Measurements from ENCODE around the gene SSMEM1.
"Not testable (repeated sequence)": the region's sequence is repeated elsewhere in the genome, so short reads cannot be mapped to it uniquely, and the experiment has no call there.

Gene SSMEM1

DNA sequence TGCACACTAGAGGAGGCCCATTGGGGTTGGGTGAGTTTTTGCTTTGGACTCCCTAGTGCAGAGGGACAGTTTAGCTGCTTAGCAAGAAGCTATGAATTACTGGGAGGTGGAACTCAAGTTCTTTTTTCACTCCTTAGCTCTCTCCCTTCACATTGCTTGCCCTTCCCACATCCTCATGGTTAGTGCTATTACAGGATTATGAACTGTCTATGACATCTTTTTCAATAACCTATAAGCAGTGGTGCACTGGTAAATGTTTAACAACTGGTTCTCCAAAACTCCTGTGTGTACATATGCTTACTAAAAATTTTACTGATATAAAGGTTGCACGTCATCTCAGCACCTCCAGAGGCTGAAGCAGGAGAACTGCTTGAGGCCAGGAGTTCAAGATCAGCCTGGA is 6.2 kb downstream of the SSMEM1 start:
- no peak for DNase-seq

DNA sequence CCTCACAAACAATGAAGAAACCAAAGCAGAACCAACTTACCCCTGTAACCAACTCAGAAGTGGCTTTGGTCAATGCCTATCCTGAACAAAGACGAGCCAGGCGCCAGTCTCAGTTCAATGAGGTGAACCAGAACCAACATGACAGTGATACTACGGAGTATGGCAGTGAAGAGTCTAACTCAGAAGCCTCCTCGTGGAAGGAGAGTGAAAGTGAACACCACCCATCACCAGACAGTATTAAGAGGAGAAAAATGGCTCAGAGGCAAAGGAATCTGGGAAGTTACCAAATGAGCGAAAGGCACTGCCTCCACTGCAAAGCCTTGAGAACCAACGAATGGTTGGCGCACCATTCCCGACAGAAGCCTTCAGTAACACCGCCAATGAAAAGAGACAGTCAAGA is 8.4 kb downstream of the SSMEM1 start:
- no peak for DNase-seq

DNA sequence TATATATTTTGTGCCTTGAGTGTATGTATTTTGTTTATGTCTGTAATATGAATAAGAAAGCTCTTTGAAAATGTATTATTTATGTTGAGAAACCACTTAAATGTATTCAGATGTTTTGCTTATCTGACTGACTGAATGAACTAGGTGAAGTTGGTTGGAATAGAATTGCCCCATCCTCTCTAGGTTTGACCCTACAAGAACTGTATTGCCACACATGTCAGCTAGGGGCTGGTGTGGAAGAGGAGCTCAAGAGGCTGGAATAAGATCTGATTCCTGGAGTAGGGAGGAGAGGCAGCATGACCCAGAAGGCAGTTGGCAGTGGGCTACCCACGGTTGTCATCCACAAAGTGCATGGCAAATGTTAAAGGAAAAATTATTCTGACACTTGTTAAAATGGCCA is 9.1 kb downstream of the SSMEM1 start:
- DNase-seq = no peak

DNA sequence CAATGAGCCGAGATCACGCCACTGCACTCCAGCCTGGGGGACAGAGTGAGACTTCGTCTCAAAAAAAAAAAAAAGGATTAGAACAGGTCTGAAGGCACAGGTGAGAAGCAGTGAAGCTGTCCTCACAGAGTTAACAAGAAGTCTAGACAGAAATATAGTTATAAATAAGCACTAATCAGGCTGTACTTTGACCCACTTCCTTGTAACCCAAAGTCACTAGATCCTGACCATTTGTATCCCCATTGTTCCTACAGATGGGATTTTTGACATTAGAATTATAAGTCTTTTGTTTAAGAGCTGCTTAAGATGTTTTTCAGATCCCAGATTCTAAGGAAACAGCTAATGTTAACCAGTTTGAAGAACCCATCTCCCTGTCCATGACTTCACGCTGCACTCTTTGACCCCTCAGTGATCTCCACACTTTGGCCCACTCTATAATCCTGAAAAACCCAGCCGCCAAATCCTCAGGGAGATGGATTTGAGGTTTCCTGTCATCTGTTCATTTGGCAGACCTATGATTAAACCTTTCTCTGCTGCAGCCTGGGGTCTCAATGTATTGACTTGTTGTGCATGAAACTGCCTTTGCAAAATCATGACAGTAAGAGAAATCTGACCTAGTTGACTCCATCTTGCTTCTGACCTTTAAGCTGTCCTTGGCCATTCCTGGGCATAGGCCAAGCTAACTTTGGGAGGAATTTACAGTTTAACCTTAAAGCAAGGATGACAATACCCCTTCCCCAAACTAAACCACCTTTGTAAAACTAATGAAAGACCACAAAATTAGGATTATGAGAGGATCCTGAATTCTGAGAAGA is 11.4 kb downstream of the SSMEM1 start:
- no peak for DNase-seq

DNA sequence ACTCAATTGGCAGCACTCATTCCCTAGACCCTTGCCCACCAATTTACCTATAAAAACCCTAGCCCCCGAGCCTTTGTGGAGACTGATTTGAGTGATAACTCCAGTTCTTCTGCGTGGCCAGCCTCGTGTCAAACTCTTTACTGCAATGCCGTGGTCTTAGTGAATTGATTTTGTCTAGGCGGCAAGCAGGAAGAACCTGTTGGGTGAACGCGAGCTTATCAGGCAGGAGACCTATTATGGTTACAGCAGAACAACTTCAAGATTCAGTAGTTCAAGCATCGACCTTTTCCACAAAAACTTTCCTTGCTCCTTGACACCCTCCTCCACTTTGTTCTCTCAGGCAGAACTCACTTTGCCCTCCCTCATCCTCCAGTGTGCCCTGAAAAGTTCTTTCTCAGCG is 12.2 kb downstream of the SSMEM1 start:
- no peak for DNase-seq

DNA sequence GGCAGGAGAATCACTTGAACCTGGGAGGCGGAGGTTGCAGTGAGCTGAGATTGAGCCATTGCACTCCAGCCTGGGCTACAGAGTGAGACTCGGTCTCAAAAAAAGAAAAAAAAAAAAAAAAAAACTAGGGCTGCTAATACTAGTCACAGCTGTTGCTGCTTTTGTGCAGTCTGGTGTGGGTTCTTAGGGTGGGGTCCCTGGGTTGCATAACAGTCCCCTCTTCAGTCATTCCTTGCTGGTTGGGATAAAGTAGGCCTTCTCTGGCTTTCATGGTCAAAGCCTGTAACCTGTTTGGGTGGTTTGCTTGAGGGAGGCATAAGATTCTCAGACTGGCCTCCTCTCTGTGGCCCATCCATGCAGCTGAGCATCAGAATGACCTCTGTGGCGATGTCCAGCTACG is 14.1 kb downstream of the SSMEM1 start:
- no peak for DNase-seq

DNA sequence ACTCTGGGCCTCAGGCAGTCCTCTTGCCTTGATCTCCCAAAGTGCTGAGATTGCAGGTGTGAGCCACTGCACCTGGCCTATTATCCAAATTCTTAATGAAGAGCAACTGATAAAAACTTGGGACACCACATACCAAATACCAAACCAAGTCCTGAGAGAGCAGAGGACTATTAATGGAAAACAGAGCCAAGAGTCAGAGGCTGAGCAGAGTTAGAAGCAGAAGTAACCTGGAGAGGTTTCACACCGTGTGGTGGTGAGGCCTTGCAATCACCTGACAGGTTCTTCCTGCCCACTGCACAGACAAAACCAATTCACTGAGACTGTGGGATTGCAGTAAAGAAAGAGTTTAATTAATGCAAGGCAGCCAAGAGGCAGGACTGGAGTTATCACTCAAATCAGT is 16.0 kb downstream of the SSMEM1 start:
- DNase-seq = no peak

DNA sequence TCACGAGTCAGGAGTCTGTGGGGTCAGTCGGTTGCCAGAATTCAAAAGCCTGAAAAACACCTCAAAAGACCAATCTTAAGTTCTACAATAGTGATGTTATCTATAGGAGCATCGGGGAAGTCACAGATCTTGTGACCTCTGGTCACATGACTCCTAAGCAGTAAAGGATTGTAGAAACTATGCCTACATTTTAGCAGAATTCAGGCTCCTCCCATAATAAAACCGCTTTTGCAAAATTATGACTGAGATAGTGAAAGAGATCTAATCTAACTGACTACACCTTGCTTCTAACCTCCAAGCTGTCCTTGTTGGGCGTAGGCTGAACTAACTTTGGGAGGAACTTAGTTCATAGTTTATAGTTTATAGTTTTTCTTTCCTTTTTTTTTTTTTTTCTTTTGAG is 16.6 kb downstream of the SSMEM1 start:
- no peak for DNase-seq

DNA sequence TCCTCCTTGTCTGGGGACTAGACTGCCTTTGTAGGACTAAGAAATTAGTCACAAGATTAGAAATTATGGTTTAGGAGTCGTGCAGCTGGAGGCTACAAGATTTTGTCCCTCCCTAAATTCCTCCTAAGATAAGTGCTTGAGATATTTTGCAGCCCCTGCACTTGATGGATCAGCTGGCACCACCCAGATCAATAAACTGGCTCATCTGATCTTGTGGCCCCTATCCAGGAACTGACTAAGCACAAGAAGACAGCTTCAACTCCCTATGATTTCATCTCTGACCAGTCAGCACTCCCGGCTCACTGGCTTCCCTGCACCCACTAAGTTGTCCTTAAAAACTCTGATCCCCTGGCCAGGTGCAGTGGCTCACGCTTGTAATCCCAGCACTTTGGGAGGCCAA is 17.3 kb downstream of the SSMEM1 start:
- not testable (repeated sequence) for DNase-seq

DNA sequence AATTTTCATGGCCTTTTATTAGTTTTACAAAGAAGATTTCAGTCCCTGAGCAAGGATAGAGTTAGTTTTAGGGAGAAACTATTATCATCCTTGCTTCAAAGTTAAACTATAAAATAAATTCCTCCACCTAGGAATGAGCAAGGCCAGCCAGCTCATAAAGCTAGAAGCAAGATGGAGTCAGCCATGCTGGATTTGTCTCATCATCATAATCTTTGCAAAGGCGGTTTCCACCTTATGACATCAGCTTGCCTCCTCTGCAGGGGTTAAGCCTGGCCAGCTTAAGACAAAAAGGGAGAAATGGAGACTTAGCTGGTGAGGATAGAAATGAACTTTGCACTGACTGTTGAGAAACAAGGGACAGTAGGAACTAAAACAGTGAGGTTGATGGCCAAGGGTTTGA is 18.7 kb downstream of the SSMEM1 start:
- no peak for DNase-seq

DNA sequence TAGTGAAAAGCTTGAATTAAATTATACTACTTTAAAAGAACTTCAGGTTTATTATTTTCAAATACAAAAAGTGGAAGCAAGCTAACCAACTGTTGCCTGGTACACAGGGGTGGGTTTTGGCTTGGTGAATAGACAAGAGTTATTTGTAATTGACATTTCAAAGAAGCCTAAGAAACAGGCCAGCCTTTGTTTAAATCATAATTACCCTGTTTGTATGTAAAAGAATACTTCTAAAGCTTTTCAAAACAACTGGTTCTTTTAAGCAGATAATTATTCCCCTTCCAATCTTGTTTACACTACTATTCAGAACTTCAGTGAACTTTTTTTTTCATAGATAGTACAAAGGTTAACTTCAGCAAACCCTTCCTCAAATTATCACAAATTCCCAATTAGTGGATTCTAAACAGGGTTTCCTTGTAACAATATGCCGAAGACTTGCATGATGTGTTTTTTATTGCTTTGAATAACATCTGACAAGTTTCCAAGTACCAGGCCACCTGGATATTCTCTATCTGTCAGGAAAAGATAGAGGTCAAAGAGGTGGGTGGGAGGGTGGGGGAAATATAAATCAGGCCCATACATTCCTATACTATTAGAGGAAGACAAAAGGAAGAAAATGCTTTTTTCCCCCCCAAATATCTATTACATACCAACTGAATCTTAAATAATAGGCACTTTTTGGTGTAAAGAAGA is 20.4 kb downstream of the SSMEM1 start:
- DNase-seq = no peak

DNA sequence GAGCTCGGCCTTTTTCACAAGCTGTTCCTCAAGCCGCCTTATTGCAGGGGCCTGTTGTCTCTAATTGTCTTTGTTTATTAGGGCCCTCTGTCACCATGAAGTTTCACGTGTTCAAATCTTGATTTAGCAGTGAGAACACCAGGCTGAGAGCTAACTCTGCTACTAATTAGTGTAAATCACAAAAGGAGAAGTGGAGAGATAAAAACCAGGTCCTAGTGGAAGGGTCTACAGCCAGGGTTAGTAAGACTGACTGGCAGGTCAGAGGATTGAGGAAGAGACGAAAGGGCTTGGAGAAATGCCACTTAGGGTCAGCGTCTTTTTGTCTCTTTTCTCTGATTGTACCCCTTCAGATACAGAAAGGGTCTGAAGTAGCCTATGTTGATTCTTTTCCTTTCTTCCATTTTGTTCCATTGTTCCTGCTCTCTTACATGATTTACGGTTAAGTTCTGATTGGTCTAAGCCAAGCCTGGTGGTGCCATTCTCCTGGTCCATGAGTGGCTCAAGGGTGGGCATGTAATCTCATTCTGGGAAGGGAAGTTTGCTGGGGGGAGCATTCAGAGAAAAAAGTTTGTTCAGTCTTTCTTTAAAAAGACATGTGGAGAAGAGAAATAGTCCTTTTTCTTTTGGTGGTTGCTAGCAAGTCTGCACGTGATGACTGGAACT is 21.3 kb downstream of the SSMEM1 start:
- DNase-seq = no peak

DNA sequence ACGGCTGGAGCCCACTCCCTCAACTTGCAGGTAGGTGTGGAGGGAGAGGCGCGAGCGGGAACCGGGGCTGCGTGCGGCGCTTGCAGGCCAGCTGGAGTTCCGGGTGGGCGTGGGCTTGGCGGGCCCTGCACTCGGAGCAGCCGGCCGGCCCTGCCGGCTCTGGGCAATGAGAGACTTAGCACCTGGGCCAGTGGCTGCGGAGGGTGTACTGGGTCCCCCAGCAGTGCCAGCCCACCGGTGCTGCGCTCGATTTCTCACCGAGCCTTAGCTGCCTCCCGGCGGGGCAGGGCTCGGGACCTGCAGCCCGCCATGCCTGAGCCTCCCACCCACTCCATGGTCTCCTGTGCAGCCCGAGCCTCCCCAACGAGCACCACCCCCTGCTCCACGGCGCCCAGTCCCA is 22.3 kb downstream of the SSMEM1 start:
- DNase-seq = not testable (repeated sequence)

DNA sequence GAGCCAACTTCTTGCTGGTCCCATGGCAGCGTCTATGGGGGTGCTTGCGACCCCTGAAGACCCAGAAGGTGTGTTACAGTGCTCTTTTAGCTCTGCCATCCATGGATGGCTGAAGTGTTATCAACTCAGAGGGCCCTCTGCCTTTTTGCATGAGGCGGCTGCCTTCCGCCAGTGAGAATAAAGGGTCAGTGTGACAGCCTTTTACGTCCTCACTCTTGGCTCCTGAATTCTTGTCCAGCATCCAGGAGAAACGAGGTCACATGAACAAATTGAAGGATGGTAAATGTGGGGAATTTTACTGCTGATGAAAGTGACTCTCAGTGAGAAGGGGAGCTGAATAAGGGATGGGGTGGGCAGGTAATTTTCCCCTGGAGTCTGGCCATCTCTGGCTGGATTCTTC is 24.1 kb downstream of the SSMEM1 start:
- DNase-seq = no peak

DNA sequence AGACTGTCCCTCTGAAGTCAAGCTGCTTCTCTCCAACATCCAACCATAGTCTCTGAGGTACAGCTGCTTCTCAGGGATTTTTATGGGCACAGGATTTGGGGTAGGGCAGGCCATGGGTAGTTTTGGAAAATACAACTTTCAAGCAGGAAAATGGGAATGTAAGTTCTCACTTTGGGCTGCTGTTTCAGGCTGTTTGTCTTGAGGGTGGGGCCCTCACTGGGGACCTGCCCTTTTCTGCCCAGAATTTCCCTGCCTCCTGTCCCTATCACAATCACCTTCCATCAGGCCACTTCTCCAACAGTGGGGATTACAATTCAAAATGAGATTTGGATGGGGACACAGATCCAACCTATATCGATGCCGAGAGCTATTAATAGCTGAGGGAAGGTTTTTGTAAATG is 24.5 kb downstream of the SSMEM1 start:
- DNase-seq = no peak

DNA sequence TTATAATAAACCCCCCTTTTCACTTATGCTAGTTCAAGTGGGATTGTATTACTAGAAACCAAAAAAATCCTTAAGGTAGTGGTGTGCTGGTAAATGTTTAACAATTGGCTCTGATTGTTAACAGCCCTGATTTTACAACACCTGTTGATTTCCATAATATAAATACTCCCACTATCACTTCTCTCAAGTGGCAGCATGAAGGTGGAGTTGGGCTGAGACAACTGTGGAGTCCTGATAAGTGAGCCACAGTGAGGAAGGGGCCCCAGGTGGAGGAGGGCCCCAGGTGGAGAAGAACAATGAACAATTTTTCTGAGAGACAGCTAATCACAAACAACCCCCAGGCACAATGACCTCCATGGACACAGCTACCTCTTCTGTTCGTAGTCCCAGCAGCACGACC is 26.4 kb downstream of the SSMEM1 start:
- DNase-seq = no peak

DNA sequence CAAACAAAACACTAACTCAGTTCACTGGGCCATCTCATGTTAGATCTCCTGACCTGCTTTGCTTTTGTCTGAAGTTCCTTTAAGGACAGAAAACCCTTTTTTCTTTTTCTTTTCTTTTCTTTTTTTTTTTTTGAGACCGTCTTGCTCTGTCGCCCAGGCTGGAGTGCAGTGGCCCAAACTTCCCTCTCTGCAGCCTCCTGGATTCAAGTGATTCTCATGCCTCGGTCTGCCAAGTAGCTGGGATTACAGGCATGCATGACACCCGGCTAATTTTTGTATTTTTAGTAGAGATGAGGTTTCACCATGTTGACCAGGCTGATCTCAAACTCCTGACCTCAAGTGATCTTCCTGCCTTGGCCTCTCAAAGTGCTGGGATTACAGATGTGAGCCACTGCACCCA is 28.7 kb downstream of the SSMEM1 start:
- not testable (repeated sequence) for DNase-seq

DNA sequence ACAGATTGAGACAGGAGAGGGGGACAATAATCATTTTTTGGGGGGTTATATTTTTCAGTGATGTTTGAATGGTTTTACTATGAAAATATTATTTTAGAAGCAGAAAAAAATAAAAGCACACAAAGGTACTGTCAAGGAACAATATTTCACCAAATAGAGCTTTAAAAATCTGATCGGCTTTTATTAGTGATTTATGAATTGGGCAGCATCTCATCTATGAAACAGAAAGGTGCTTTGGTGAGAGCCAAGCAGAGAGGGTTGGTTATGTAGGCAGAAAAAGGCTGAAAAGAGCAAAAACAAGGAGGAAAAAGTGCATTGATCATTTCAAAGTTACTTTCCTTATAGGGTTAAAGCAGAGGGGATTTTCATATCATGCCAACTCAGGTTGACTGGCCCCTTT is 32.6 kb downstream of the SSMEM1 start:
- no peak for DNase-seq

DNA sequence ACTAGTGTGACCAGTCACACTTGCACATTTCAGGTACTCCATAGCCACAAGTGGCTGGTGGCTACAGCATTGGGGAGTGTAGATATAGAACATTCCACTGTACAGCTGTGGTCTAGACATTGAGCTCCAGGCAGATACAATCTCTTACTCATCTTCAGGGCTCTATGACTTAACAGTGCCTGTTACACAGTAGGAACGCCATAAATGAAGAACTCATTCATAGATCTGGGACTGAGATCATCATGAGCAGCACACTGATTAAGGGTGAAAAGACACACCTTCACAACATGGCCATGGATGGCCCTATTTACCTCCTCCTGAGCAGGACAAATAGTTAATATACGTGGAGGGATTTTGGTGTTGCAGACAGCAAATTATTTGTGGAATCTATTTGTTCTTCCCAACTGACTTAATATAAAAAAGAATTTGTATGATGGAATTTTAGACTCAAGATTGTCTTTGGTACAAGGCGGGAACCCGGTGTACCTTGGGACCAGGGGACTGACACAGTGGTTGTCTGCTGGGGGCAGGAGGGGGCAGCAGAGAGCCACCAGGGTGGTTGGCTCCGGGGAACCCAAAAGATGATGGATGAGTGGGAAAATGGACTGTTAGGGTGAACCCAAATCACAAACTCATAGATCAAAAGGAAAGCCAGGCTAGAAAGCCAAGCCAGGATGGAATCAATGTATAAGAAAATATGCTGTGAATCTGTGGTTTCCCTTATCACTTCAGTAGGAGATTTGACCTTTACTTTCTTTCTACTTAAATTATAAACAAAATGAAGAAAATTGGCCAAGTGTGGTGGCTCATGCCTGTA is 34.7 kb downstream of the SSMEM1 start:
- peak; percentile 75 for DNase-seq

DNA sequence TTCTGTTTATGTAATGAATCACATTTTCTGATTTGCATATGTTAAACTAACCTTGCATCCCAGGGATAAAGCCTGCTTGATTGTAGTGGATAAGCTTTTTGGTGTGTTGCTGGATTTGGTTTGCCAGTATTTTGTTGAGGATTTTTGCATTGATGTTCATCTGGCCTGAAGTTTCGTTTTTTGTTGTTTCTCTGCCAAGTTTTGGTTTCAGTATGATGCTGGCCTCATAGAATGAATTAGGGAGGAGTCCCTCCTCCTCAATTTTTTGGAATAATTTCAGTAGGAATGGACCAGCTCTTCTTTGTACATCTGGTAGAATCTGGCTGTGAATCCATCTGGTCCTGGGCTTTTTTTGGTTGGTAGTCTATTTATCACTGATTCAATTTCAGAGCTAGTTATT is 35.8 kb downstream of the SSMEM1 start:
- not testable (repeated sequence) for DNase-seq

DNA sequence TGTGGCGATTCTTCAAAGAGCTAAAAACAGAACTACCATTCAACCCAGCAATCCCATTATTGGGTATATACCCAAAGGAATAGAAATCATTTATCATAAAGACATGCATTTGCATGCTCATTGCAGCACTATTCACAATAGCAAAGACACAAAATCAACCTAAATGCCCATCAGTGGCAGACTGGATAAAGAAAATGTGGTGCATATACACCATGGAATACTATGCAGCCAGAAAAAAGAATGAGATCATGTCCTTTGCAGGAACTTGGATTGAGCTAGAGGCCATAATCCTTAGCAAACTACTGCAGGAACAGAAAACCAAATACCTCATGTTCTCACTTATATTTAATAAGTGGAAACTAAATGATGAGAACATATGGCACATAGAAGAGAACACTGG is 38.8 kb downstream of the SSMEM1 start:
- DNase-seq = not testable (repeated sequence)

DNA sequence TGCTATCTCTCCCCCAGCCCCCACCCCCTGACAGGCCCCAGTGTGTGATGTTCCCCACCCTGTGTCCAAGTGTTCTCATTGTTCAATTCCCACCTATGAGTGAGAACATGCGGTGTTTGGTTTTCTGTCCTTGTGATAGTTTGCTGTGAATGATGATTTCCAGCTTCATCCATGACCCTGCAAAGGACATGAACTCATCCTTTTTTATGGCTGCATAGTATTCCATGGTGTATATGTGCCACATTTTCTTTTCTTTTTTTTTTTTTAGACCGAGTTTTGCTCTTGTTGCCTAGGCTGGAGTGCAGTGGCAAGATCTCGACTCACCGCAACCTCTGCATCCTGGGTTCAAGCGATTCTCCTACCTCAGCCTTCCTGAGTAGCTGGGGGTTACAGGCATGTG is 41.2 kb downstream of the SSMEM1 start:
- not testable (repeated sequence) for DNase-seq

DNA sequence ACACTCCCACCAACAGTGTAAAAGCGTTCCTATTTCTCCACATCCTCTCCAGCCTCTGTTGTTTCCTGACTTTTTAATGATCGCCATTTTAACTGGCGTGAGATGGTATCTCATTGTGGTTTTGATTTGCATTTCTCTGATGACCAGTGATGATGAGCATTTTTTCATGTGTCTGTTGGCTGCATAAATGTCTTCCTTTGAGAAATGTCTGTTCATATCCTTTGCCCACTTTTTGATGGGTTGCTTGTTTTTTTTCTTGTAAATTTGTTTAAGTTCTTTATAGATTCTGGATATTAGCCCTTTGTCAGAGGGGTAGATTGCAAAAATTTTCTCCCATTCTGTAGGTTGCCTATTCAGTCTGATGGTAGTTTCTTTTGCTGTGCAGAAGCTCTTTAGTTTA is 42.0 kb downstream of the SSMEM1 start:
- DNase-seq = not testable (repeated sequence)
